ENCODE data around the gene SACM1L.

Gene SACM1L

DNA sequence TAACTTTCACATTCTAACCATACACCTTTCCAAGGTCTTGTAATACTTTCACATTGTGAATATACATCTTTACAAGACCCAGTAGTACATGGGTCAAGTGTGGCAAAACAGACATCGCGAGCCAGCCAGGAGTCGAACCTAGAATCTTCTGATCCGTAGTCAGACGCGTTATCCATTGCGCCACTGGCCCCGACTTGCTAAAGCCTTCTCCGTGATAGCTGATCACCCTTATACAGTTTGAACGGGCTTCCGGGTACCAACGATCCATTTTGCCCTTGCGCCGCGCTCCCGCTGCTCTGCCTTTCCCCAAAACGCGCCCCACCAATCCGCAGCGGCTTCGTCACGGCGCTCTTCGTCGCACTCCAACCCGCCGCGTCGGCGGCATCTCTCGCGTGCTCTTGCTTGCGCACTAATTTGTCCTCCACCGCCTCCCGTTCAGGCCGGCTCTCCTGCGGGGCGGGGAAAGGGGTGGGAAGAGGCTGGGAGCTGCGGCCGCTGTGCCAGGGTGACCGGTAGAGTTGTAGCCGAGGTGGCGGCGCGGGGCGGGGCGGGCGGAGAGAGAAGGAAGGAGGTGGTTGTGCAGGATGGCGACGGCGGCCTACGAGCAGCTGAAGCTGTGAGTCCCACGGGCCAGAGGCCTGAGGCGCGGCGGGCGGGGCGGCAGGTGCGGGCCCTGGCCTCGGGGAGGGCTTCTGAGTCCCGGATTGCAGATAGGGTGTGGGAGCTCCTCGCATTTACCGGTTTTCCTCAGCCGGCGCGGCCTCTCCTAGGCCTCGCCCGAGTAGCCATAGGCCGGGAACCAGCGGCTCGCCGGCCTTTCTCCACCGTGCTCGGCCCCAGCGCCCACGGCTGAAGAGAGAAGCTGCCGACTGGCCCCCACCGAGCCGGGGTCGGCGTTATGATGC is at the start of gene SACM1L:
Gene SACM1L, plus strand, starts transcription at position 515 of the 905 bp plus-strand sequence. Its CDS starts 70 bp downstream, at position 585.
- peak; percentile 92 for DNase-seq

- no peak for DNase-seq
These were observed 49.1 kb upstream of the SACM1L start for GRCh38 chr3:45640091-45640507.

DNA sequence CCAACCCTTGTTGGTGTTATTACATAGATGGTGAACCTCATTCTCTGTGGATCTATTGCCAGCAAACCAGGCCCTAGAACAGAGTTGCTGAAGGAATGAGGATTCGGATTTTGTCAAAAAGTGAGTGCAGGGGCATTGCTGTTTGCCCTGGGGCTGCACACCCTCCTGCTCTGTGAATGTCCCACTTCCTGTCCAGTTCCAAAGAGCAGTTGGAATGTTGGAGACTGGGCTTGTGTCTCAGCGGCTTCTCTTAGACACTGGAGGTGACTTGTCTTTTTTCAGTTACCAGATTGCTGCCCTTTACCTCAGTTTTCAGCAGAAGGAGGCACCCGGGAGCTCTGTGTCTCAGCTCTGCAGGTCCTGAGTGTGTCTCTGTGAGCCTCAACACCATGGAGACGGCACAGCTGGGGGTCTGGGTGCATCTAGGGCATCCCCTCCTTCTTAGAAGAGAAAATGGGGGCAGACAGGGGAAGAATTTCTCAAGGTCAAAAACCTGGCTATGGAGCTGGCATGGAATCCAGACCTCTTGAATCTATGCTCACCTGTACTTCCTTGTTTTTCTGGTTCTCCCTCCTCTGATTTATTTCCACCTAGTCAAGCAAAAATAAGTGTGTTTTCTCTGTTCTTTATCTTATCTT is 48.4 kb upstream of the SACM1L start:
- no peak for DNase-seq

DNA sequence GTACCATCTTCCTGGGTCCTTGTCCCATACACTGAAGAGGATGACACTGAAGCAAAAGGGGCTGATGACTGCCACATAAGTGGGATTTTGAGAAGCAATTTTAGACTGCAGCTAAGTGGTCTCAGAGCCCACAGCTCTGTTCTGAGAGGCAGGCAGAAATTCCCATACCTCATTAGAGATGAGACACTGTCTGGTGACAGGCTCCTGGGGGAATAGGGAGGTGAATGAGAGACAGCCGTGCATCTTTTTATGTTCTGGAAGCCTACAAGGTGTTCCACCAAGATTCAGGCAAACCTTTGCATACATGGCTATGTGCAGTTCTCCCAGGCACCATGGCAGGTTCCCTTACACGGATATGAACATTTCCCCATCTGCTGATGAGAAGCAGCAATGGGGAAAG is 47.4 kb upstream of the SACM1L start:
- no peak for DNase-seq

- no peak for DNase-seq
These were observed 46.5 kb upstream of the SACM1L start for GRCh38 chr3:45642731-45643152.

DNA sequence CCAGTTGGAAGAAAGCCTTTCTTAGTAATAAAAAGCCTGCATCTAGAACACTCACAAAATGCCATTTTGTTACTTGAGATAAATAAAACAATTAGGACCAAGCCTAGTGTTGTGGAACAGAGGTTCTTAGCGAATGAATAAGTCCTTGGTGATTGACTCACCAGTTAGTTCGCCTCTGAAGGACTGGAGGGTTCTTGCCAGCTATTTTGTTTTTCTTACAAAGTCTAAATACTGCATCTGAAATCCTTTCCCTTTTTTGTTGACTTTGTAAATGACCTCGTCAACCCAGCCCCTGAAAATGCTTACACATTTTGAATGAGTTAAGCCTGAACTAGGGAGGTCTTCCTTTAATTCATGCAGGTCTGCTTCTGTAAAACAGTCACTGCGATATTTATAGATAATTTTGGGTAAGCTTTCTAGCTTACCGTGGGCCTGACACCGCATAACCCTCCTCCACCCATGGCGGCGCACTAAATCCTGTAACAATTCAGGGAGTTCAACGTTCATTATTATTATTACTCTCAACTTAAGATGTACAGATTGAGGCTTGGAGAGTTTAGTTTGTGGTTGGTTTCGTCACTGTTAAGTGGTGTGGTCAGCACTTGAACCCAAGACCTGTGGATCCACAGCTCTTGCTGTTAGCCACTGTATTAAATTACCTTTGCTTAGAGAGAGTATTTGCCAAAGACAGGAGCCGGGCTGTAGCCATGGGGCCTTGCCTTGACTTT is 45.0 kb upstream of the SACM1L start:
- DNase-seq: no peak

DNA sequence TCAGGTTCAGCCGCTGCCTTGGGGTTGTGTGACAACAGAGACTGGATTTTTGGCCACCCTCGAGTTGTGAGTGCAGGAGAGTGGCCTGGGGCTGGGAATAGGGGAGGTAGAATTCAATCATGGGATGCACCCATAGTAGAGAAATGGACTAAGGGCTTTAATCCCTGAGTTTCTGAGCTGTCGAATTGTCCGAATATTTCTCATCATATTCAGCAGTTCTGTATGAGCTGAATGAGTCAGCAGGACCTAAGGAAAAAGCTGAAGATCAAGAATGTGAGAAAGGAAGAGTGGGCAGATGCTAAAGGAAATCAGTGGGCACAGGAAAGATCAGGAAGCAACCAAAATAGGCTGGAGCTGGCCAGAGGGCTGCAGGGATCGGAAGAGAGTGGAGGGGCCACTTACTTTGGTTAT is 44.4 kb upstream of the SACM1L start:
- DNase-seq: no peak

DNA sequence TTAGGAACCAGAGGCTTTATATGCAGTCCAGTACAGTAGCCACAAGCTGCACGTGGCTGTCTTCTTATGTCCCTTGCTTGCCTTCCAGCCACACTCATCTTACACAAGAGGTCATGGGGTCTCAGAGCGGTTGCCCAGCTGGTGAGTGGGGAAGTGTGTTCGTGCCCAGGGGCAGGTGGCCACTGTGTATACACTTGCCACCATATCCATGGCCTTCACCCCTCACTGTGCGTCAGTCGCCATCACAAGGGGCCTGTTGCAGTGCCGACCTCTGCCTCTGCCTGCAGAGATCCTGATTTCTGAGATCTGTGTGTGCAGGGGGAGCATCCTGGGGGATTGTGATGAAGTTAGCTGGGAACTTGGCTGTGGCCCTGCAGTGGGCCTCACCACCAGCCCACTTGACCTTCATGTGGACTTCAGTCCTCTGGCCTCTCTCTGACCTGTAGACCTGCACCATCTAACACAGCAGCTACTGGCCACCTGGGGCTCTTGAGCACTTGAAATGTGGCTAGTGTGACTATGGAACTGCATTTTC is 43.1 kb upstream of the SACM1L start:
- DNase-seq: peak; percentile 16

GRCh38 chr3:45647148-45647619 is 42.0 kb upstream of the SACM1L start:
- DNase-seq: peak; percentile 18

GRCh38 chr3:45653205-45653604 is 36.0 kb upstream of the SACM1L start:
- DNase-seq: no peak

GRCh38 chr3:45654397-45654944 is 34.7 kb upstream of the SACM1L start:
- no peak for DNase-seq

GRCh38 chr3:45655906-45656305 is 33.3 kb upstream of the SACM1L start:
- DNase-seq: no peak

DNA sequence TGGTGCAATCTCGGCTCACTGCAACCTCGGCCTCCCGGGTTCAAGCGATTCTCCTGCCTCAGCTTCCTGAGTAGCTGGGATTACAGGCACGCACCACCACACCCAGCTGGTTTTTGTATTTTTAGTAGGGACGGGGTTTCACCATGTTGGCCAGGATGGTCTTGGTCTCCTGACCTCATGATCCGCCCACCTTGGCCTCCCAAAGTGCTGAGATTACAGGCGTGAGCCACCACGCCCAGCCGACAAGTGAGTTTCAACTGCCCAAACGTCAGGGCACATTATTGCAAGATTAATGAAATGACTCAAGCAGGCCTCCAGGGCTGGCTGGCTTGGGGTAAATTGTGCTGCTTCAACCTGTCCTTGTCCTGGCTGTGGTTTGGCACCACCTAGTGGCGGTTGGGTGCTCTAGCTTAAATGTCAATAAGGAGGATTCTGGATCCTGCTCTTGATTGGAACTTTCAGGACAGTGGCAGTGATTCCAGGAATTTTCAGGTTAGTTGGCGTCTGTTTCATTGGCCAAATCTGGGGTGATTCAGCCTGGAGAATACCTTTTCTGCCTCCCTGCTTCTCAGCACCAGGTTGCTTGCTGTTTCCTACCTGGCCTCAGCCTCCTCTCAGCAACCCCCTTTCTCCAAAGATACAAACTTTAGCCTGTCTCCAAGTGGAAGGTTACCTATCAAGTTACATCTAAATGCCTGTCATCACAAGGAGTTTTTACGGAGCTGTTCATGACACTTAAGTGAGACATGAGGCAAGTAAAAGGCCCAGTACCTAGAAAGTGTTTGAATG is 32.4 kb upstream of the SACM1L start:
- DNase-seq: peak; percentile 17

DNA sequence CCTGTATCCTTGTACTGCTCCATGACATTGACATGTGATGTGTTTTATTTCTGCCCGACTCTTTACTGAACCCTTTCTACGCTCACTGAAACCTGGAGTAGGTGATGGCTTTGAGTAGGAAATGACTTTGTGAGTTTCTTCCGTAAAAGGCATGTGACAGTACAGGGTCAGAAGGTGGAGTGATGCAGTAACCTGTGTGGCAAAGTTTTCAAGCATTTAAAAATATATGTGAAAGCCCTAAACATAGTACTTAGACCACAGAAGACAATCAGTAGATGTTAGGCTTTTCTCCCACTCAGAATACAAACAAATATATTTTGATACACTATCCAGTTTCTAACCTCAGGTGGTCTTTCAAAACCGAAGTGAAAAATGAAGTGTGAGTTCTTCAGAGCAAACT is 31.3 kb upstream of the SACM1L start:
- DNase-seq: no peak

GRCh38 chr3:45659661-45660566 is 29.3 kb upstream of the SACM1L start:
- peak; percentile 15 for DNase-seq

DNA sequence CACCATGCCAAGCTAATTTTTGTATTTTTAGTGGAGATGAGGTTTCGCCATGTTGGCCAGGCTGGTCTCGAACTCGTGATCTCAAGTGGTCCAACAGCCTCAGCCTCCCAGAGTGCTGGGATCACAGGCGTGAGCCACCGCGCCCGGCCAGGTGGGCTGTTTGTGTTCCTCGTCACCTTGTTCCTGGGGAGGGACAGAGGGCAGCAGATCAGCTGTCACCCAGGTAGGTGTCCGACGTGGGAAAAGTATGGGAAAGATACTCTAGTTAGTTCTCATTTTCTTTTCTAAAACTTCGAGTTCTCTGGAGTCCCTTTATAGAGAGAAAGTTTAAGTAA is 28.7 kb upstream of the SACM1L start:
- DNase-seq: no peak

GRCh38 chr3:45664578-45664977 is 24.6 kb upstream of the SACM1L start:
- DNase-seq: no peak

DNA sequence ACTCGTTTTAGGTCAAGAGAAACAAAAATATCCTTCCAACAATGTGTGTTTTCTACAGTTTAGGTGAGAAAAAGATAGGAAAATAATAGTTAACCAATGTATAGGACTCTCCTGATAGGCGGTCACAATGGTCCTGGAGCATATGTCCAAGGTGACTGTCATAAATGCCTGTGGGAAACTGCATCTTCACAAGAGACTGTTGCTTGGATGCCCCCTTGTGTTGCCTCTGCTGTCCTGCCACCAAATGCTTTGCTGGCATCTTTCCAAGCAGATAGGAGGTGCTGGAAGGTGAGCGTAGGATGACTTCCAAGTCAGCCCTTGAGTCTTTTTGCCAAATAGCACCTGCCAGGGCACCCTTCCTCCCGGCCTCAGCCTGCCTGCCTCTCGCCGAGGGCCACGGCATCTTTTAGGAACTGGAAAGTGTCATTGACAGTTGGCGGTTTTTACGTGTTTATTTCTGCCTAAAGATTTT is 24.1 kb upstream of the SACM1L start:
- no peak for DNase-seq

DNA sequence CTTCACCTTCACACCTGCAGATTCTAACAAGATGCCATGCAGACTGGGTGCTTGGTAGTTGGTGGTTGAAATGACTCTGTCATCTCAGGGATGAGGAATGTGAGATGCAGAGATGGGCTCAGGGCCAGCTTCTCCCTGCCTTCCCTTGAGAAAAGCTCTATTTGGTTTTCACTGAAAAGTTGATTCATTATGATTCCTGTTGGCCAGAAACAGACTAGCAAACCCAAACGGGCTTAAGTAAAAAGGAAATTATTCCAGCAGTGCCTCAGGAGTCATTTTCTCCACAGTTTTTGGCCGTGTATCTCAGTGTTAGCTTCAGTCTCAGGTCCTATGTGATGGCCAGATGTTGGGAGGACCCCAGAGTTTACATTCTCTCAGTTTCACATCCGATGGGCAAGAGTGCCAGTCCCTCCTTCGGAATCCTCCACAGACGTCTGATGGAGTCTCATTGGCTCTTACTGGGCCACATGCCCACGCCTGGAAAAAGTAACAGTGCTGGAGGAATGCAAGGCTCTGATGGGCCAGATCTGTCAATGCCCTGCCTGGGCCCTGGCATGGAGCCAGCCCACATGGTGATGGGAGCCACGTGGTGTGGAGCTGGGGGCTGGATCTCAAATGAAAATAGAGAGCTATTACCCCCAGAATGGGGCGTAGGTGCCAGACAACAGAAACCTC is 22.3 kb upstream of the SACM1L start:
- DNase-seq: no peak

GRCh38 chr3:45667569-45667934 is 21.6 kb upstream of the SACM1L start:
- no peak for DNase-seq

All from SHP77 treated with DMSO at 0.1 percent for 48 hours (cell line).